ENCODE measurements around the gene EXOC3L4.
"Not testable (repeated sequence)": the region's sequence is repeated elsewhere in the genome, so short reads cannot be mapped to it uniquely, and the experiment has no call there.

GRCh38 chr14:103119527-103119926 is 25.0 kb downstream of the EXOC3L4 start:
- TF ChIP-seq REST (IDR thresholded peaks at IDR 0.05; ENCODE audit: insufficient replicate concordance, low read depth); CTCF (IDR thresholded peaks at IDR 0.05; ENCODE audit: insufficient read depth, low read length); POLR2AphosphoS5 (IDR thresholded peaks at IDR 0.05; ENCODE audit: low read depth): not testable (repeated sequence)

Data from HL-60 (cell line).